Measurements from ENCODE around the gene LMF2. TPM values are rescaled to one million over a fixed set of nuclear protein-coding genes. Genes with fewer than 3 reads are reported as not detected.

Gene LMF2
- total RNA-seq, 4 donors from 2014 or later: 50.8 to 54.9 (median 51.7) TPM

DNA sequence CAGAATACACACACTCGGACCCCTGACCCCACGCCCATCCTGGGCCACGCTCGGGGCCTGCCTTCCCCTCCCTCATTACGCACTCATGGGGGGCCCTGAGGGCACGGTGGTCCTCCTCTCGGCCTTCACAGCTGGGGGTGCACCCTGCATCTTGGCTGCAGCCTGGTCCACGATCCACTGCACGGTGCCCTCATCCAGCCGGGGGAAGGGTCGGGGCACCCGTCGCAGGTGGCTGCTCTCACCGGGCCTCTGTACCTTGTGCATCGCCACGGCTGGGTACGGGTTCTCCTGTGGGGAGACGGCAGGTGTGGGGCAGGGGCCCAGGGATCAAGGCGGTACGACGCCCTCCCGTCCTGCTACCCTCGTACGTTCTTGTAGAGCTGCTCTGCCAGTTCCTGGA, 43.1 kb downstream of the LMF2 start:
- ATAC-seq (ENCODE audit: low FRiP score): no peak
- TF ChIP-seq, protein P1, sequence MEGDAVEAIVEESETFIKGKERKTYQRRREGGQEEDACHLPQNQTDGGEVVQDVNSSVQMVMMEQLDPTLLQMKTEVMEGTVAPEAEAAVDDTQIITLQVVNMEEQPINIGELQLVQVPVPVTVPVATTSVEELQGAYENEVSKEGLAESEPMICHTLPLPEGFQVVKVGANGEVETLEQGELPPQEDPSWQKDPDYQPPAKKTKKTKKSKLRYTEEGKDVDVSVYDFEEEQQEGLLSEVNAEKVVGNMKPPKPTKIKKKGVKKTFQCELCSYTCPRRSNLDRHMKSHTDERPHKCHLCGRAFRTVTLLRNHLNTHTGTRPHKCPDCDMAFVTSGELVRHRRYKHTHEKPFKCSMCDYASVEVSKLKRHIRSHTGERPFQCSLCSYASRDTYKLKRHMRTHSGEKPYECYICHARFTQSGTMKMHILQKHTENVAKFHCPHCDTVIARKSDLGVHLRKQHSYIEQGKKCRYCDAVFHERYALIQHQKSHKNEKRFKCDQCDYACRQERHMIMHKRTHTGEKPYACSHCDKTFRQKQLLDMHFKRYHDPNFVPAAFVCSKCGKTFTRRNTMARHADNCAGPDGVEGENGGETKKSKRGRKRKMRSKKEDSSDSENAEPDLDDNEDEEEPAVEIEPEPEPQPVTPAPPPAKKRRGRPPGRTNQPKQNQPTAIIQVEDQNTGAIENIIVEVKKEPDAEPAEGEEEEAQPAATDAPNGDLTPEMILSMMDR (IDR thresholded peaks at IDR 0.05): no peak
- no peak for DNase-seq (ENCODE audit: low spot score)

DNA sequence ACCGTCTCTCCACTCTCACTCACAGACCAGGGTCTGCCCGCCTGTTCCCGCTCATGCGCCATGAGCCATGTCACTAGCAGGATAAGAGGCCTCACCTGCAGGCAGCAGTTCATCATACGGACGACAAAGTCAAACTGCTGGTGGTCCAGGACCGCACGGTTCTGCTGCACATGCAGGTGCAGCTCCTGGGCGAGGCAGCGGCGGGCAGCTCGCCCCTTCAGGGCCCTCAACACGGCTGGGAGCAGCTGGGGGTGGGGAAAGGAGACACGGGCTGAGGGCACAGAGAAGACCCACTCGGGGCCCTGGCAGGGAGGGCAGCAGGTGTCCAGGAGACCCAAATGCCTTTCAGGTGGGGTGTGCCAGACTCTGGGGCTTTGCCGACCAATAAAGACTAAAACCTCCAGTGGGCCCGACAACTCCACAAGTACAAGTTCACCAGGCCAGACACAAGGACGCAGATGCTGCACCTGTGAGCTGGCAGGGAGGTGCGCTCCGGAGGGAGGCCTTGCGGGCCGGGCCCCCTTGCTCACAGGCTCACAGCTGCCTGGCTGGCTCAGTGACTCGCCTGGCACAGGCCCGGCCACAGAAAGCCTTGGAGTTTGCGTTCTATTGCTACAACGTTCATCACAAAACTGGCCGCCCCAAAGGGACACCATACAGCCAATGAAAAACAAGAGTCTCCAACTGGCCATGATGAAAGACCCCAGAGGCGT, 44.2 kb downstream of the LMF2 start:
- TF ChIP-seq, protein P1 (IDR thresholded peaks at IDR 0.05): no peak
- no peak for ATAC-seq (ENCODE audit: low FRiP score)
- DNase-seq (ENCODE audit: low spot score): no peak

DNA sequence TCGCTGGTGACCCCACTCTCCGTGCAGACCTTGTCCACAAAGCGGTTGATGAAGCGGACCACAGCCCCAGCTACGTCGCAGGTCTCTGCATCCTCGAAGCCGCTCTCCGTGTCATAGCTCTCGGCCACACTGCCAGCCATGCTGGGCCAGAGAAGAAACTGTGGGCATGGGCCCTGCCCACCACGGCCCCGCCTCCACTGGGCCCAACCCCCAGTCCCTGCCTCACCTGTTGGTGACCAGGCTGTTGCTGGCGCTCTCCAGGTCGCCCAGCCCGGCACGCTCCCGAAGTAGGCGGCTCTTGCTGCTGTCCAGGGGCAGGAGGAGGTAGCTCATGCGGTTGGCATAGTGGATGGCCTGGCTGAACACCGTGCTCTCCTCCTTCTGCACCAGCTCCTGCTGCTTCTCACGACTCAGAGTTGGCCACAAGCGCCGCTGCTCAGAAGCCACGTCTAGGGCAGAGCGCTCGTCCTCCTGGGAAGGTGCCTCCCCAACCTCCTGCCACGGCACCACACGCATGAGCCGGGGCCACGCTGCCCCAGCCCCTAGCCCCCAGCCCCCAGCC, 45.4 kb downstream of the LMF2 start:
- ATAC-seq (ENCODE audit: low FRiP score) (no peak), DNase-seq (ENCODE audit: low spot score) (no peak)
- TF ChIP-seq, protein P1 (IDR thresholded peaks at IDR 0.05): no peak

DNA sequence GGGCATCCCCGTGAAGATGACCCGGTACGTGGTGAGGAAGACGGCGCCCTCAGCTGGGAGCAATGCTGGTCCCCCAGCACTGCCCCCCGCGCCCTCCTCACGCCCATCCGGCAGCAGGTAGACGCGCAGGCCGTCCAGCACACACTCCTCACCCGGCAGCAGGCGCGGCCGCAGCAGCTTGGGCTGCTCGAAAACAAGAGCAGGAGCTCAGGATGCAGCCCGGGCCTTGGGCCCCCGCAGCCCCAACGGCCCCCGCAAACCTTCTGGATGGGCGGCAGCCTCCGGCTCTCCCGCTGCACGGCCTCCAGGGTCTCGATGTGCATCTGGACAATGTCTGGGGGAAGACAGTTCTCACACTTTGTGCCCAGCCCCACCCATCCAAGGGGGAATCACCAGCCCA, 46.0 kb downstream of the LMF2 start:
- ATAC-seq (ENCODE audit: low FRiP score): no peak
- TF ChIP-seq, protein P1 (IDR thresholded peaks at IDR 0.05): no peak
- no peak for DNase-seq (ENCODE audit: low spot score)

DNA sequence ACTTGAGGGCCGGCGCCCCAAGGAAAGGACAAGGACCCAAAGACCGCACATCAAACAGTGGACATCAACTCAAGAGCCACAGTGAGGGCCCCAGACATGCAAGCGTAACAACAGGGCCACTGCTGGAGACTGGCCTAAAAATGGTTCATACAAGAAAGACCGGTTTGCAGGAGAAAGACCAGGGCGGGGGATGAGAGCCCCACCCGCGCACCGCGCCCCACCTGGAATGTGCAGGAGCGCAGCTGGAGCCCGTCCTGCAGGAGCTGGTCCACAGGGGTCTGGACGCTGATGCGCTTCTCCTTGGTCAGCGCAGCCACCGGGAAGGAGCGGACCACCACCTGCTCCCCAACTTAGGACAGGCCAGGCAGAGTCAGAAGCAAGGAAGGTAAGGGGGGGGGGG, 46.6 kb downstream of the LMF2 start:
- no peak for DNase-seq (ENCODE audit: low spot score)
- ATAC-seq (ENCODE audit: low FRiP score): no peak
- TF ChIP-seq, protein P1 (IDR thresholded peaks at IDR 0.05): no peak

DNA sequence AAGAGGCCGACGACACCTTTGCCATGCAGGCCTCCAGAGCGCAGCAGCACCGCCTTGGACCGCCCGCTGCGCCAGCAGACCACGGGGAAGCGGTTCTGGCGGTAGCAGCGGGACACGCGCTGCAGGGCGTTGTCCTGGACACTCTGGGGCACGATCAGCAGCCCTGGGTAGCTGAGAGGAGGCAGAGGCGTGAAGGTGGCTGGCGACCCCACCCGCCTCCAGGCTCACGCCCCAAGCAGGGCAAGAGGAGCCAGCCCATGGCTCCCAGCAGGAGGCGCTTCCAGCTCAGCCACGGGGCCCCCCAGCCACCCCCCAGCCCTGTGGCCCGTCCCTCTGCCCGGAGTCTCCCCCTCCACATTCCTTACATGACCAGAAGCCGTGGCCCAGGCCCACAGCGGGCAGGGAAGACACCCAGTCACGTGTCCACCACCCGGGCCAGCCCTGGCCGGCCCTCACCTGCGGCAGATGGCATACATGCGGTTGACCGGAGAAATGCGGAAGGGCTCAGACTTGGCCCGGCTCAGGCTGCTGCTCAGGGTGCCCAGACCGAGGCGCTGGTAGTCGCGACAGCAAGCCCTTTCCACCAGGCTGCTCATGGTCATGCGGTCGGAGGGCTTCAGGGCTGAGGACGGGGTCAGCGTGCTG, 47.9 kb downstream of the LMF2 start:
- no peak for ATAC-seq (ENCODE audit: low FRiP score)
- TF ChIP-seq, protein P1 (IDR thresholded peaks at IDR 0.05): no peak
- DNase-seq (ENCODE audit: low spot score): no peak

Data from omental fat pad (tissue), 4 donors.